GM04503 (cell line): ENCODE data around the gene CBLC.
"Not testable (repeated sequence)": the region's sequence is repeated elsewhere in the genome, so short reads cannot be mapped to it uniquely, and the experiment has no call there.

Experiments
- DNase-seq: peaks from one replicate; pipeline ENCODE4 v3.0.0-alpha.2; 2012; ENCODE audit warnings: low read depth

The CBLC gene

GRCh38 chr19:44819246-44819832, 41.6 kb downstream of the CBLC start:
- no peak for DNase-seq

DNA sequence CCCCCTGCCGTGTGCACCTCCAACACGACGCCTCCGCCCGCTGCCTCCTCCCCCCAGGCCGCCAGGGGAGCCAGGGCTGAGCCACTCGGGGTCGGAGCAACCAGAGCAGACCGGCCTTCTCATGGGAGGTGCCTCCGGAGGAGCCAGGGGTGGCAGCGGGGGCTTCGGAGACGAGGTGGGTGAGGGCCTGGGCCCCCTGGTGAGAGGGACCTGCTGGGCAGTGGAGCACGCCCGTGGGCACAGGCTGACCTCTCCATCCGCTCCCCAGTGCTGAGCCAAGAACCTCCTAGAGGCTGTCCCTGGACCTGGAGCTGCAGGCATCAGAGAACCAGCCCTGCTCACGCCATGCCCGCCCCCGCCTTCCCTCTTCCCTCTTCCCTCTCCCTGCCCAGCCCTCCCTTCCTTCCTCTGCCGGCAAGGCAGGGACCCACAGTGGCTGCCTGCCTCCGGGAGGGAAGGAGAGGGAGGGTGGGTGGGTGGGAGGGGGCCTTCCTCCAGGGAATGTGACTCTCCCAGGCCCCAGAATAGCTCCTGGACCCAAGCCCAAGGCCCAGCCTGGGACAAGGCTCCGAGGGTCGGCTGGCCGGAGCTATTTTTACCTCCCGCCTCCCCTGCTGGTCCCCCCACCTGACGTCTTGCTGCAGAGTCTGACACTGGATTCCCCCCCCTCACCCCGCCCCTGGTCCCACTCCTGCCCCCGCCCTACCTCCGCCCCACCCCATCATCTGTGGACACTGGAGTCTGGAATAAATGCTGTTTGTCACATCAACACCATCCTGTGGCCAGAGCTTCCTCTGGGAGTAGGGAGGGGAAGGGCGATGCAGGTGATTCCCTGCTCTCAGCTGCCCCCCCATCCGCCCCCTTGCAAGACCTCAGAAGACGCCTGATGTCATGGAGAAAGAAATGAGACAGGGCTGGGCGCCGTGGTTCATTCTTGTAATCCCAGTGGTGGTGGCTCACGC, 43.2 kb downstream of the CBLC start:
- no peak for DNase-seq

GRCh38 chr19:44822177-44822576, 44.5 kb downstream of the CBLC start:
- DNase-seq, result no peak

GRCh38 chr19:44822670-44823372, 45.1 kb downstream of the CBLC start:
- no peak for DNase-seq

DNA sequence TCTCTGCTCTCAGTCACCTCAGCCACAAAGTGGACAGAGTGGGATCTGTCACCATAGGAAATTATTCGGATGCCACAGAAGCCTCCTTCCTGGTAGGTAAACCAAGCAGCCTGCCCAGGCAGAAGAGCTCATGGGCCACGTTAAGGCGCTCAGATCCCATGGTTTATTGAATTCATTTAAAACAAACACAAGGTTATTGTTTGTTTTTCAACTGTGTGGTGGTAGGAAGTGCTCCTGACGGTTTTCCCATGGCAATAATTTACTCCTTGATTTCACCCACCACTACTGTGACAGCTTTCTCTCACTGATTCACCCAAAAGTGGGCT, 45.6 kb downstream of the CBLC start:
- no peak for DNase-seq

DNA sequence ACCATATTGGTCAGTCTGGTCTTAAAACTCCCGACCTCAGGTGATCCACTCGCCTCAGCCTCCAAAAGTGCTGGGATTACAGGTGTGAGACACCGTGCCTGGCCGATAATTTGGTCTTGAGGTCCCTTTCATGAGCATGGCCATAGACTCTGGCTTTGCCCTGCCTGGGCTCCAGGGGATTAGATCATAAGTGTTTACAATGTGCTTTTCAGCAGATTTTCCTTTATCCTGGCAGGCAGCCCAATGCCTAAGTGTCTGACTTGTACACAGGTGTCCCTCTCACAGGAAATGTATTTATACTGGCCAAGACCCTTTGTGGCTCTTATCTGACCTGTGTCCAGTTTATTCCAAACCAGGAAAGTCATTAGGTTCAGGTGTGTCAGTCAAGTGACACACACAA, 47.1 kb downstream of the CBLC start:
- DNase-seq, result no peak

GRCh38 chr19:44832875-44833274, 55.2 kb downstream of the CBLC start:
- DNase-seq, result not testable (repeated sequence)

GRCh38 chr19:44834399-44834798, 56.7 kb downstream of the CBLC start:
- DNase-seq, result not testable (repeated sequence)

DNA sequence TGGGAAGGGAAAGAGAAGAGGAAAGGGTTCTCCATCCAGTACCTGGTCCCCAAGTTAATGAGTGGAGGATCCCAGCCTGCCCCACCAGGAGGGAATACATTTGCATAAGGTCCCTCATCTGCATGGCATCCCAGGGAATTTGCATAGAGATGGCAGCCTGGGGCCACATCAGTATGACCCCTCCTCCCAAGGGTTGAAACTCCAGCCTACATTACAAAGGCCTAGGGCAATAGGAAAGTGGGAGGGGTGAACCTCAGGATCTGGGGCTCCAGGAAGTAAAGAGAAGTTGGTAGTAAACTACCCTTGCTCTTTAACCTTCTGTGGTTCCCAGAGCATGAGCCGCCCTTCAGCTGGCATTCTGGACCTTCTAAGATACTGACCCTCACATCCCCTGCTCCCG, 61.6 kb downstream of the CBLC start:
- DNase-seq, result no peak

DNA sequence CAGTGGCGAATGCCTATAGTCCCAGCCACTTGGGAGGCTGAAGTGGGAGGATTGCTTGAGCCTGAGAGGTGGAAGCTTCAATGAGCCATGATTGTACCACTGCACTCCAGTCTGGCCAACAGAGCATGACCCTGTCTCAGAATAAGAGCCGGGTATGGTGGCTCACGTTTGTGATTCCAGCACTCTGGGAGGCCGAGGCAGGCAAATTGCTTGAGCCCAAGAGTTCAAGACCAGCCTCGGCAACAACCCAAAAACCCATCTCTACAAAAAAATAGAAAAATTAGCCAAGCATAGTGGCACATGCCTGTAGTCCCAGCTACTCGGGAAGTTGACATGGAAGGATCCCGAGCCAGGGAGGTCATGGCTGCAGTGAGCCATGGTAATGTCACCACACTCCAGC, 63.1 kb downstream of the CBLC start:
- DNase-seq, result no peak

GRCh38 chr19:44841231-44841630, 63.5 kb downstream of the CBLC start:
- DNase-seq, result no peak

- DNase-seq, result no peak
These were observed 67.6 kb downstream of the CBLC start for GRCh38 chr19:44845286-44845611.

GRCh38 chr19:44845612-44846454, 68.1 kb downstream of the CBLC start, which contains the start of gene NECTIN2:
NECTIN2 (plus strand) TSS chr19:44846297; CDS start chr19:44846526, 229 bp downstream.
- DNase-seq, result peak; percentile 84

DNA sequence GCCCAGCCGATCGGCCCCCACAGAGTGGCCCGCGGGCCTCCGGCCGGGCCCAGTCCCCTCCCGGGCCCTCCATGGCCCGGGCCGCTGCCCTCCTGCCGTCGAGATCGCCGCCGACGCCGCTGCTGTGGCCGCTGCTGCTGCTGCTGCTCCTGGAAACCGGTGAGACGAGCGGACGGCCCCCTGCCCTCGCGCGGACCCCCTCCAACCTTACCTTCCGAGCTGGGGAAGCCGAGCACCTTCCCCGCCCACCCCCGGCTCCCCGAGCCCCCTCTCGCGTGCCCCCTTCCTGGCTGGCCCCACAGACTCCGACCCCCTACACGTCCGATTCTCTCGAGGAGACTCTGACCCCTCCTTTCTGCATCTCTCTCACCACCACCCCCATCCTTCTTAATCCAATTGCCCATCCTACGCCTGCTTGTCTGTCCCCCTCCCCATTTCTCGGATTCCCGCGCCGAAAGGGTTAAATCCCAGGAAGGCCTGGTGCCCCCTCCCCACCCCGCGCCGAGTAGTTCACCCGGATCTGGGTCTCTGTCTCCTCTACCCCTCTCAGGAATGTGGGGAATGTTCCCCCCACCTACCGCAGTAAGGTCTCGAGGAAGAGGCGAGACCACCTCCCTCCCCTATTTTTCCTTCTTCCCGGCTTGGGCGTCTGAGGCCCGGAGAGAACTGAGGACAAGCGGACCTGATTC, 68.9 kb downstream of the CBLC start:
- DNase-seq, result no peak

GRCh38 chr19:44847144-44848035, 69.7 kb downstream of the CBLC start:
- no peak for DNase-seq

- DNase-seq, result no peak
These were observed 70.5 kb downstream of the CBLC start for GRCh38 chr19:44848036-44848811.

GRCh38 chr19:44848812-44849447, 71.2 kb downstream of the CBLC start:
- no peak for DNase-seq
